ENCODE data around the gene CTSL. TPM values are rescaled to one million over a fixed set of nuclear protein-coding genes. Genes with fewer than 3 reads are reported as not detected.

The CTSL gene
- total RNA-seq, 1 donor from 2014 or later, result 33.8 TPM

DNA sequence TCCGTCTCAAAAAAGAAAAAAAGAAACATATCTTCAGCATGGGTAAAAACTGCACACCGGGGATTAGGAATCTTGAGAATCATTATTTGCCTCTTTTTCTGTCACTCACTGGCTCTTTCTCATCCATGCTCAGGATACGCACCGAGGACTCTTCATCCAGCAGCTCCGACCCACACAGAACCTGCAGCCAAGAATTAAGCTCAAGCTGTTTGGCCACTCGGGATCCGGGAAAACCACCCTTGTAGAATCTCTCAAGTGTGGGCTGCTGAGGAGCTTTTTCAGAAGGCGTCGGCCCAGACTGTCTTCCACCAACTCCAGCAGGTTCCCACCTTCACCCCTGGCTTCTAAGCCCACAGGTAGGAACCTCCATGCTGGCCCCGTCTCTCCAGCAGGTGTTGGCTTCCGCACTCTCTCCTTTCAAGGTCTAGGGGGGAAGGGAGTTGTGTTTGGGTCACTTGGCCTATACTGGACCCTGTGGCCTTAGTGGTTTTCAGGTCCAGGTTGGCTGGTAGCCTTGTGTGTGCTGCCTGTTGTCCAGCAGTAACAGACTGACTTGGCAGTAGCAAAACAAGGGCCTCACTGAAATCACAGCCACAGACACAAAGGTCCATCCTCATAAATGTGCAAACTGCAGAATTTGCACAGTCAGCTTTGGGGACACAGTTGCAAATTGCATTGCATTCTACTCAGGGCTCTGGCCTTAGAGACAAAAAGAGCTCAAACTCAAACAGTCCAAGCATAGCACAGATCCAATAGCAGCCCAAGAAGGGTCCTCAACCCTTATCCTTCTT lies 44.5 kb upstream of the CTSL start:
- no peak for DNase-seq (ENCODE audit: low read depth, low spot score)
- Mint-ChIP-seq H3K4me3 (no peak overlapping the region), H3K4me1 (peaks cover 13% of the 10 kb centered on the region), H3K27me3 (ENCODE audit: low read depth) (no peaks in the 10 kb centered on the region), H3K36me3 (ENCODE audit: low read depth) (peaks cover 9% of the 10 kb centered on the region), H3K9me3 (no peaks in the 10 kb centered on the region), H3K27ac (ENCODE audit: unreplicated experiment) (no peak overlapping the region)
- TF ChIP-seq, protein P1, sequence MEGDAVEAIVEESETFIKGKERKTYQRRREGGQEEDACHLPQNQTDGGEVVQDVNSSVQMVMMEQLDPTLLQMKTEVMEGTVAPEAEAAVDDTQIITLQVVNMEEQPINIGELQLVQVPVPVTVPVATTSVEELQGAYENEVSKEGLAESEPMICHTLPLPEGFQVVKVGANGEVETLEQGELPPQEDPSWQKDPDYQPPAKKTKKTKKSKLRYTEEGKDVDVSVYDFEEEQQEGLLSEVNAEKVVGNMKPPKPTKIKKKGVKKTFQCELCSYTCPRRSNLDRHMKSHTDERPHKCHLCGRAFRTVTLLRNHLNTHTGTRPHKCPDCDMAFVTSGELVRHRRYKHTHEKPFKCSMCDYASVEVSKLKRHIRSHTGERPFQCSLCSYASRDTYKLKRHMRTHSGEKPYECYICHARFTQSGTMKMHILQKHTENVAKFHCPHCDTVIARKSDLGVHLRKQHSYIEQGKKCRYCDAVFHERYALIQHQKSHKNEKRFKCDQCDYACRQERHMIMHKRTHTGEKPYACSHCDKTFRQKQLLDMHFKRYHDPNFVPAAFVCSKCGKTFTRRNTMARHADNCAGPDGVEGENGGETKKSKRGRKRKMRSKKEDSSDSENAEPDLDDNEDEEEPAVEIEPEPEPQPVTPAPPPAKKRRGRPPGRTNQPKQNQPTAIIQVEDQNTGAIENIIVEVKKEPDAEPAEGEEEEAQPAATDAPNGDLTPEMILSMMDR (conservative IDR thresholded peaks at IDR 0.05), result no peak

DNA sequence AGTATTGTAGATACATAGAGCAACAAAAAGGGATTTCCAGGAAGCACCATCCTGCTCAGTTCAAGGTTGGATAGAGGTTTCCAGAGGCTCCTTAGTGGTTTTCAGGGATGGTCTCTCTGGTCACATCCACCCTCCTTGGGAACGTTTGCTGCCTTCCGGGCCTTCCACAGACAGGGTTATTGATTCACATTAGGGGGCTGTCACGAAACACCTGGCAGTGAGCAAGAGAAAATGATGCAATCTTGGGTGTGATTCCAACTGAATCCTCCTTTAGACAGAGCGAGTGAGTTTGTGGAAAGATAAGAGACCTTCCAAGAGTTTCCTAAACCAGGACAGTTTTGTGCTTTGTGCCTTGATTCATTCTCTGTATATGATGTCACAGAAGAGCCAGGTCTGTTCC lies 43.8 kb upstream of the CTSL start:
- peak overlapping the region; percentile 75 for H3K27ac Mint-ChIP-seq (ENCODE audit: unreplicated experiment)
- H3K27me3 Mint-ChIP-seq (ENCODE audit: low read depth), result no peaks in the 10 kb centered on the region
- no peak overlapping the region for H3K4me3 Mint-ChIP-seq
- H3K4me1 Mint-ChIP-seq, result peaks cover 13% of the 10 kb centered on the region
- TF ChIP-seq, protein P1 (conservative IDR thresholded peaks at IDR 0.05), result no peak
- no peak for DNase-seq (ENCODE audit: low read depth, low spot score)
- peaks cover 11% of the 10 kb centered on the region for H3K36me3 Mint-ChIP-seq (ENCODE audit: low read depth)
- no peaks in the 10 kb centered on the region for H3K9me3 Mint-ChIP-seq

DNA sequence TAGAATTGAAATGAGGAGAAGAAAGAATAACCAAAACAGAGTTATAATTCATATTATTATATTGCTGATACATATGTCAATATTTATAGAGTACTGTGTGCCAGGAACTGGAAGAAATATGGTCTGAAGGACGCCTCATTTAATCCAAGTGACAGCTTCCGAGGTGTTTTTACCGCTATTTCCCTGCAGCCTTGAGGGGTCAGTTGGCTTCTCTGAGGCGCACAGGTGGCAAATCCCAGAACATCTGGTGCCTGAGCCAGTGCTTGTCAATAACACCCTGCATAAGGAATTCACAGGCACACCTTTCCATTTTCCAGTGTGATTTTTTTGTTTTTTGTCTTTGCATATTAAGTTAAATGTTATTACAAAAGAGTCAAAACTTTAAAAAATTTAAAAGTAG lies 43.3 kb upstream of the CTSL start:
- TF ChIP-seq, protein P1 (conservative IDR thresholded peaks at IDR 0.05), result no peak
- DNase-seq (ENCODE audit: low read depth, low spot score), result no peak
- Mint-ChIP-seq H3K27me3 (ENCODE audit: low read depth) (no peaks in the 10 kb centered on the region), H3K4me3 (no peak overlapping the region), H3K36me3 (ENCODE audit: low read depth) (peaks cover 14% of the 10 kb centered on the region), H3K4me1 (peaks cover 13% of the 10 kb centered on the region), H3K27ac (ENCODE audit: unreplicated experiment) (no peak overlapping the region), H3K9me3 (no peaks in the 10 kb centered on the region)

DNA sequence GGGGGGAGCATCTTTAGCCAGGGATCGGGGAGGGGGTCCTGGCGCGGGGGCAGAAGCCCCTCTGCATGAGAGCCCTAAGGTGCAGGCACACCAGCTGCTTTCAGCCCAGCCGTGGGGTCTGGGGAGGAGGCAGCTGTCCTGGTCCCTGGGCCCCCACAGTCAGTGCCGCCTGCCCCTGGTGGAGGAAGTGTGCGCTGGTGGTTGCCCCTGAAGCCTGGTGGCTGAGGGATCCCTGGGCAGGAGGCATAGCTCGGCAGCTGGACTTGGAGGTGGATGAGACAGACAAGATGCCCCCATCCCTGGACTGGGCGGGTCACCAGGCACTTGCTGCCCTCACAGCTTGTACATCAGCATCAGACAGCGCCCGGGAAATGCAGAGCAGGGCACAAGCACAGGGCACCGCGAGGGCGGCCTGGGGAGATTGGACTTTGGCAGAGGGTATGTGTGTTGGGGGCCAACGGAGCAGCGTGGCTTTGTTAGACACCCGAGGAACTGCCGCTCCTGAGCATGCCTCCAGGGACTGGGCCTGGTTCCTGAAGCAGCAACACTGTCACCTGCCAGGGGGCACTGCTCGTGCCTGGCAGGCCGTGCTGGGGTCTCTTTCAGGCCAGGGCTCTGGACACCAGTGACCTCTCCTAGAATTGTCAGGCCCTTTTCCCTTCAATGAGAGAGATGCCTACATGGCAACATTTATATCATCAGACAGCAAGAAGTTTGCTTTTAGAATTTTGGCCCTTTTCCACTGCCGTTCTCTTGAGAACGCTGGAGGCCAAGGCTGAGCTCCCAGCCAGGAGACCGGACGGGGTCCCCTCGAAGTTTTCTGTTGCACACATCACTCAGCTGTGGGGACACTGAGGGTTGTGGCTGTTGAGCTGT lies 41.9 kb upstream of the CTSL start:
- Mint-ChIP-seq H3K27me3 (ENCODE audit: low read depth) (no peaks in the 10 kb centered on the region), H3K36me3 (ENCODE audit: low read depth) (peaks cover 24% of the 10 kb centered on the region), H3K4me1 (peaks cover 9% of the 10 kb centered on the region), H3K27ac (ENCODE audit: unreplicated experiment) (no peak overlapping the region), H3K4me3 (no peak overlapping the region), H3K9me3 (no peaks in the 10 kb centered on the region)
- TF ChIP-seq, protein P1 (conservative IDR thresholded peaks at IDR 0.05), result no peak
- DNase-seq (ENCODE audit: low read depth, low spot score), result no peak

DNA sequence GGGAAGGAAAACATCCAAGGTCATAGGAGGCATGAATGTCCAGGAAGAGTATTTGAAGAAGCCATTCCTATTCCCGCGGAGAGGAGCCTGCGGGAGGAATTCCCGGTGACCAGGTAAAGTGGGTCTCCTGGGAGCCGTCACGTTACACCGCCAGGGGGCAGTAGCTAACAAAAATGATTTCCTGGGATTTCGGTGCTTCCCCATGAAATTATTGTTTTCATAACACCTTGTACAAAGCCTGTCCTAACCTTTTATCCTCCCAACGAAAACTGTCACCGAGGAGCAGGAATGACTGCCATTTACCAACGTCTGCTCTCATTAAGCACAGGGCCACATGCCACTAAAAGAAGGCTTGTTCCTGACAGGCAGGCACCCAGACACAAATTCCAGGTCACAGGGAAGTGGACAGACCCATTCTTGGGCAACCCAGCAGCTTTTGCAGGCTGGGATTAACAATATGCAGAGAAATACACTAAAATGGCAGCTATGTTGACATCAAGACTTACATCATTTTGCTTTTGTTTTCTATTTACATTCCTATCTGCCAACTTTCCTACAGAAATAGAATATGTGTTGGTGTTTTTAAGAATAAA lies 41.2 kb upstream of the CTSL start:
- Mint-ChIP-seq H3K4me1 (peaks cover 9% of the 10 kb centered on the region), H3K36me3 (ENCODE audit: low read depth) (peaks cover 30% of the 10 kb centered on the region), H3K9me3 (peaks cover 5% of the 10 kb centered on the region), H3K27ac (ENCODE audit: unreplicated experiment) (no peak overlapping the region), H3K4me3 (no peak overlapping the region), H3K27me3 (ENCODE audit: low read depth) (no peaks in the 10 kb centered on the region)
- TF ChIP-seq, protein P1 (conservative IDR thresholded peaks at IDR 0.05), result peak; percentile 86
- DNase-seq (ENCODE audit: low read depth, low spot score), result peak; percentile 53
